ENCODE results near the gene GTF2E1.

DNA sequence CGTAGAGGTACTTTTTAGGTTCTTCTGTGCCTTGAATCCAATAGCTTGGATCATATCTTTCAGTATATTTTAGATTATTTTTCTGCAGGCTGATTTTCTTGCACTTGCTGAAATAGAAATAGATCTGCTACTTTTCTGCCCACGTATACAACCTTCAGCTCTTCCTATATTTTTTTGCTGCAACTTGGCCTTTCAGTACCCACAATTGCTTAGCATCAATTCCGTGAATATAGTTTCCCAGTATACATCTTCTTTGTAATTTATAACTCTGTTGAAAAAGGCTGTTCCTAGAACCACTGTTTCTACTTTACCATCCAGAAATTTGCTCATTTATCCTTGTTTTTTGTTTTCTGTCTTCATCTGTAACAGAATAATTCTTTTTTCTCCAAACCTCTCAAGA lies 36.2 kb downstream of the GTF2E1 start:
- TF ChIP-seq POLR2A (IDR thresholded peaks at IDR 0.05; ENCODE audit: low read depth, low read length) (no peak), POLR2AphosphoS5 (IDR thresholded peaks at IDR 0.05; ENCODE audit: low read depth, low read length) (no peak), POU2F2 (IDR thresholded peaks at IDR 0.05; ENCODE audit: low read depth, low read length) (no peak), TAF1 (IDR thresholded peaks at IDR 0.05; ENCODE audit: low read depth, low read length) (no peak), PAX5 (IDR thresholded peaks at IDR 0.05; ENCODE audit: insufficient read depth, low read length, severe bottlenecking) (no peak), SPI1 (IDR thresholded peaks at IDR 0.05; ENCODE audit: low read depth, low read length) (no peak)
